Measurements from ENCODE around the gene SLC2A9. TPM values are rescaled to one million over a fixed set of nuclear protein-coding genes. Genes with fewer than 3 reads are reported as not detected.

Gene SLC2A9
- total and polyA plus RNA-seq, 2 of the 8 experiments (the other 6 are each of a cell fraction or from before 2014, with no cell fraction given): 0.20 to 0.26 TPM

GRCh38 chr4:10061650-10062415, 40.5 kb upstream of the SLC2A9 start:
- H3K18ac ChIP-seq (ENCODE audit: extremely low read depth, low read length): no peak overlapping the region
- H3K4ac ChIP-seq (replicated peaks; ENCODE audit: insufficient read length, low read depth, low read length): no peak overlapping the region
- H4K20me1 ChIP-seq (replicated peaks in 1 of 2; ENCODE audit: control insufficient read depth in 1 of 2, insufficient read depth in 2 of 2, low read length in 2 of 2): no peaks in the 10 kb centered on the region
- no peak overlapping the region for H3K9ac ChIP-seq (replicated peaks in 1 of 4; ENCODE audit: extremely low read depth in 1 of 4, low read depth in 3 of 4, low read length in 3 of 4)
- H3K4me1 ChIP-seq (replicated peaks in 1 of 4; ENCODE audit: control insufficient read depth in 3 of 4, insufficient read depth in 4 of 4, low read length in 3 of 4): peaks cover 0 to 10% (median 3%) of the 10 kb centered on the region in 4 experiments; a peak in 6 of 7 replicates
- H3K56ac ChIP-seq (replicated peaks; ENCODE audit: insufficient read length, low read depth, low read length): no peak overlapping the region
- no peak overlapping the region for H3K4me3 ChIP-seq (ENCODE audit: extremely low read depth in 1 of 4, insufficient read depth in 2 of 4, low read depth in 3 of 4, low read length in 4 of 4)
- H3K27ac ChIP-seq (ENCODE audit: low read depth, low read length): no peak overlapping the region
- H2BK120ac ChIP-seq (replicated peaks; ENCODE audit: low read depth, low read length): no peak overlapping the region
- H4K8ac ChIP-seq (ENCODE audit: extremely low read depth, insufficient read depth, low read length): no peak overlapping the region
- no peak overlapping the region for H3K14ac ChIP-seq (ENCODE audit: insufficient read length)
- CTCF ChIA-PET (ENCODE audit: partially characterized antibody): interaction anchor here (1.6 to 3.0 kb wide), 4 partner anchors 27 to 367 kb away, joined by 3 to 12 read pairs (median 6); no protein-coding TSS in a partner anchor
- TF ChIP-seq BRCA1 (IDR thresholded peaks at IDR 0.05; ENCODE audit: low read depth, low read length) (no peak), YY1 (IDR thresholded peaks at IDR 0.05; ENCODE audit: low read depth, low read length) (no peak), ZNF274 (IDR thresholded peaks at IDR 0.05; ENCODE audit: borderline replicate concordance, extremely low read depth, low read length) (no peak), SUZ12 (IDR thresholded peaks at IDR 0.05; ENCODE audit: low read length) (no peak), TCF12 (IDR thresholded peaks at IDR 0.05; ENCODE audit: low read depth, low read length) (no peak), BACH1 (IDR thresholded peaks at IDR 0.05; ENCODE audit: low read length) (no peak), CHD1 (IDR thresholded peaks at IDR 0.05; ENCODE audit: low read depth, low read length) (no peak), SIX5 (IDR thresholded peaks at IDR 0.05; ENCODE audit: low read depth, low read length) (no peak)
- H2BK12ac ChIP-seq (ENCODE audit: low read depth, low read length): no peak overlapping the region
- no peak overlapping the region for H3K23ac ChIP-seq (ENCODE audit: insufficient read length)
- H3K79me2 ChIP-seq (ENCODE audit: control insufficient read depth in 1 of 2, insufficient read depth in 2 of 2, low read length in 2 of 2): no peaks in the 10 kb centered on the region
- no peaks in the 10 kb centered on the region for H3K23me2 ChIP-seq (ENCODE audit: low read depth, low read length)
- no peak overlapping the region for H4K91ac ChIP-seq (replicated peaks; ENCODE audit: insufficient read length, low read length)
- POLR2A ChIA-PET (ENCODE audit: partially characterized antibody): interaction anchor here (1.0 kb wide), 1 partner anchor 53 kb away, joined by 4 read pairs; no protein-coding TSS in a partner anchor
- no peak overlapping the region for H3K4me2 ChIP-seq (ENCODE audit: insufficient read depth in 1 of 2, low read depth in 2 of 2, low read length in 2 of 2)
- DNase-seq (ENCODE audit: low read depth in 1 of 2, low spot score in 2 of 2) (no peak), FAIRE-seq (no peak)
- 90% methylated on average over 3 of the region's 3 CpGs; no CpG with 5 or more reads in 1 of the 2 experiments for WGBS, 2 experiments (ENCODE audit: extremely low coverage in 1 of 2, insufficient coverage in 1 of 2, insufficient read length in 1 of 2, insufficient replicate concordance in 2 of 2, low coverage in 1 of 2, low lambda C conversion rate in 2 of 2, missing lambda C conversion rate in 1 of 2)
- H3K36me3 ChIP-seq (ENCODE audit: control insufficient read depth in 2 of 4, insufficient read depth in 4 of 4, low read length in 3 of 4): no peaks in the 10 kb centered on the region
- no peak overlapping the region for H2BK5ac ChIP-seq (ENCODE audit: low read depth, low read length)
- no peaks in the 10 kb centered on the region for H3K79me1 ChIP-seq (ENCODE audit: low read depth, low read length)
- no peak overlapping the region for H2BK15ac ChIP-seq (ENCODE audit: low read length)
- H2AFZ ChIP-seq (ENCODE audit: low read length): no peak overlapping the region
- no peak overlapping the region for H2AK5ac ChIP-seq (ENCODE audit: low read depth, low read length)
- no peak overlapping the region for H2BK20ac ChIP-seq (ENCODE audit: low read length)
- no peak overlapping the region for H4K5ac ChIP-seq (ENCODE audit: insufficient read length, low read depth, low read length)
- H3K27me3 ChIP-seq (replicated peaks in 1 of 4; ENCODE audit: control insufficient read depth in 3 of 4, extremely low read depth in 1 of 4, insufficient read depth in 3 of 4, low read length in 3 of 4): no peaks in the 10 kb centered on the region
- 0 out of 4 replicates have a peak, but pooled peaks cover 0 to 2% of the 10 kb centered on the region in 2 experiments for H3K9me3 ChIP-seq (ENCODE audit: insufficient read depth in 2 of 2, low read depth in 1 of 2, low read length in 1 of 2)
